Activated T-helper 1 cell treated with Interleukin-2 at 50 U/mL for 16 hours (primary cell): ENCODE results near the gene RRBP1.

Source experiments
- DNase-seq: peaks from one replicate; pipeline ENCODE4 v3.0.0-alpha.2; 2020; ENCODE audit warnings: low read depth

RRBP1 gene, protein sequence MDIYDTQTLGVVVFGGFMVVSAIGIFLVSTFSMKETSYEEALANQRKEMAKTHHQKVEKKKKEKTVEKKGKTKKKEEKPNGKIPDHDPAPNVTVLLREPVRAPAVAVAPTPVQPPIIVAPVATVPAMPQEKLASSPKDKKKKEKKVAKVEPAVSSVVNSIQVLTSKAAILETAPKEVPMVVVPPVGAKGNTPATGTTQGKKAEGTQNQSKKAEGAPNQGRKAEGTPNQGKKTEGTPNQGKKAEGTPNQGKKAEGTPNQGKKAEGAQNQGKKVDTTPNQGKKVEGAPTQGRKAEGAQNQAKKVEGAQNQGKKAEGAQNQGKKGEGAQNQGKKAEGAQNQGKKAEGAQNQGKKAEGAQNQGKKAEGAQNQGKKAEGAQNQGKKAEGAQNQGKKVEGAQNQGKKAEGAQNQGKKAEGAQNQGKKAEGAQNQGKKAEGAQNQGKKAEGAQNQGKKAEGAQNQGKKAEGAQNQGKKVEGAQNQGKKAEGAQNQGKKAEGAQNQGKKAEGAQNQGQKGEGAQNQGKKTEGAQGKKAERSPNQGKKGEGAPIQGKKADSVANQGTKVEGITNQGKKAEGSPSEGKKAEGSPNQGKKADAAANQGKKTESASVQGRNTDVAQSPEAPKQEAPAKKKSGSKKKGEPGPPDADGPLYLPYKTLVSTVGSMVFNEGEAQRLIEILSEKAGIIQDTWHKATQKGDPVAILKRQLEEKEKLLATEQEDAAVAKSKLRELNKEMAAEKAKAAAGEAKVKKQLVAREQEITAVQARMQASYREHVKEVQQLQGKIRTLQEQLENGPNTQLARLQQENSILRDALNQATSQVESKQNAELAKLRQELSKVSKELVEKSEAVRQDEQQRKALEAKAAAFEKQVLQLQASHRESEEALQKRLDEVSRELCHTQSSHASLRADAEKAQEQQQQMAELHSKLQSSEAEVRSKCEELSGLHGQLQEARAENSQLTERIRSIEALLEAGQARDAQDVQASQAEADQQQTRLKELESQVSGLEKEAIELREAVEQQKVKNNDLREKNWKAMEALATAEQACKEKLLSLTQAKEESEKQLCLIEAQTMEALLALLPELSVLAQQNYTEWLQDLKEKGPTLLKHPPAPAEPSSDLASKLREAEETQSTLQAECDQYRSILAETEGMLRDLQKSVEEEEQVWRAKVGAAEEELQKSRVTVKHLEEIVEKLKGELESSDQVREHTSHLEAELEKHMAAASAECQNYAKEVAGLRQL (N-terminal part only)

DNA sequence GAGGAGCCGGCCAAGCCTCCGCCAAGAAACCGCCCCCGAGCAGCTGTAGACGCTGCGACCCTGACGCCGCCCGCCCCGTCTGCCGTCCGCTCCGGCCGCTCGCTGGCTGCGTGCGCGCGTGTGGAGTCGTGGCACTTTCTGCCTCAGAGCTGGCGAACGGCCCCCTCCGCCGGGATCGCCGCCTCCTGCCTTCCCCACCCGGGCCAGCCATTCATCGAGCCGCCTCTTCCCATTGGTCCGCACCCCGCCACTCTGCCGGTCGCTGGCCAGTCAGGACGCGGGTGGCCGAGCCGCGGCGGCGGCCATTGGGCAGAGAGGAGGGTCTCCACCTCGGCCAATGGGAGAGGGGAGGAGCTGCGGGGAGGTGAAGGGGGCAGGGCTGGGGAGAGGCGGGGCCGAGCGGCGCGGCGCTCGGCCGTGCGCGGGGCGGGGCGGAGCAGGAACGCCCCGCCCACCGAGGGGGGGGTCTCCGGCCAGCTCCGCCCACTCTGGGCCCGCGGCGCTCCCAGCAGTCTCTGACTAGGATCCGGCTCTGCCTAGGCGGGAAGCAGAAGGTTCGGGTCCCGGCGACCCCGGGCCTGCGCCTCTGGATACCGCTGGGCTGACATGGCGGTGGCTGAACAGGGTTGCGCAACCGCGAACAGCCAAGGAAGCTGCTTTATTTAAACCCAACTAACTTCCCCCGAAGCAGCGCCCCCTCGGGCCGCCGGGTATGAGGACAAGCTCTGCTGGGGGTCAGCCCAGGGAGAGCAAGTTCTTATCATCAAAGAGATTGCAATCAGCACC lies at the start of gene RRBP1:
Gene RRBP1, minus strand, starts transcription at position 140 of the 786 bp plus-strand sequence. CDS start 21,735 bp downstream, outside the sequence.
- DNase-seq = peak; percentile 96

- no peak for DNase-seq
Measured at GRCh38 chr20:17731233-17731632, 49.2 kb upstream of the RRBP1 start.

- no peak for DNase-seq
Measured at GRCh38 chr20:17730071-17730470, 48.0 kb upstream of the RRBP1 start.

GRCh38 chr20:17728074-17728473 lies 46.0 kb upstream of the RRBP1 start:
- no peak for DNase-seq

DNA sequence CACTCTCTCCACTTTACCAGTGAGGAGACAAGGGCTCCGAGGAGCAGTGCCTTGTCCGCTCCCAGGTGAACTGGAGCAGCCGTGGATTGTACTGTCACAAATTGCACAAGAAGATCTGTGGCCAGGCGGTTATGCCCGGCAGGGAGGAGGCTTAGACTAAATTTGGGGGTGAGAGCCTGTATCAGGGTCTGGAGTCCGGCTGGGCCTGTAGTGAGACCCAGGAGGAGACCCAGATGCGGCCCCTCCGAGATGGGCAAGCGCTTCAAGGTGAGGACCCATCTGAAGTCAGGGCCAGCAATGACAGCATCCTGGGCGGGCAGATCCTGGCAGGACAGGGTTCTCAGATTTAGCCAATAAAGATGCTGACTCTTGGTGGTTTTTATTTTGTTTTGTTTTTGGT lies 45.3 kb upstream of the RRBP1 start:
- DNase-seq = no peak

DNA sequence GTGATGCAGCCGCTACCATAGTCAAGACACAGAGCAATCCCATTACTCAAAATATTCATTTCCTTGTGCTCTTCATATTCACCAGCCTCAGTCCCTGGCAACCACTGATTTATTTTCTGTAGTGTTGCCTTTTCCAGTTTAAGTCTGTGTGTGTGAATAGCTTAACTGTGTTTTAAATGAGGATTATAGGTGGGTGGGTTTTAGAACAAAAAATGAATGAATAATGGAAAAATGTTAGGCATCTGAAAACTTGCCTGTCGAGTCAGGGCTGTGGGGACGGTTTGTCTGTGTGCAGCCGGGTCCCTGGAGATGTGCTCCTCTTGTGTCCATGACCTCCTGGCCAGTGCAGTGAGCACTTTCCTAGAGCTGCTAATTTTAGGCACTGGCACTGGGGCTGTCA lies 44.9 kb upstream of the RRBP1 start:
- DNase-seq = no peak

DNA sequence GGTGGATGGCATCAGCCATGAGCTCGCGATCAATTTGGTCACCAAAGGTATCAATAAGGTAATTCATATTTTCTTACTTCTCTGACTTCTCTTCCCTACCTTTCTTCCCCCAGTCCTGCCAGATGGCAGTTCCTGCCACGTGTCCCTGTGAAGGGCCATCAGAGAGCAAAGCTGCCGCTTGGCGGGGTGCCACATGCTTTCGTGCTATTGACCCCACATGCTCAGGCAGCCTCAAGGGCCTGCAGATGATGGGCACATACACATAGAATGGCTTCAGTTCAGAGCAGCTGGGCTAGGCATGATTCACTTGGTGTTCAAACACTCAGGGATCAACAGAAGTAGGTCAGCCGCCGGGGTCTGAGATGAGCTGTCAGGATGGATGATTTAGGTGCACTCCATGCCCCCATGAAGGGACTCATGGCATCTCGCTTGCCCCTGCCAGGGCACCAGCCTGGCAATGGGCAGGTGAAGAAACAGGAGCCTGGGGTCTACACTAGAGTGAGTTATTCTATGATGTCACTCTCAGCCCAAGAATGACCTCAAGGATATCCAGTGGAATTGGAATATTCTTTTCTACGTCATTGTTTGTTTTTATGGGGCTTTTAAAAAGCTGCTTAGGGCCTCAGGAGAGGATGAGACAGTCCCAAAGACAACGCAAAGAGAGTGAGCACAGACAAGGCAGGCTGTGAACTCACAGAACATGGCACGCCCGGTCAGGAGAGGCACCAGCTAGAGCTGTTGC lies 43.2 kb upstream of the RRBP1 start:
- no peak for DNase-seq

DNA sequence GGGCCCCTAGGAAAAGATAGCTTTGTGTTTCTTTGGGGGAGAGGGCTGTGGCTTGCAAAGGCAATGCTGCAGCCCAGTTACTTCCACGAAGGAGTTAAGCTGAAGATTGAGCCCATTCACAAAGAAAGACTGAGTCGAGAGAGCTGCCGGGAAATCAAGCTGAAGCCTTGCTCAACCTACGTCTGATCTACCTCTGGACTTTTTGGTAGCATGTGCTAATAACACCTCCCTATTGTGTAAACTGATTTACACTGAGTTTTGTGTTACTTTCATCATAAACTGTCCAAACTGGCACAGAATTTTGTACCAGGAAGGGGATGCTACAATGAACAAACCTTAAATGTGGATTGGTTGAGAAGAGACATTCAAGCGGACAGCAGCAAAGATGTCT lies 41.3 kb upstream of the RRBP1 start:
- no peak for DNase-seq

DNA sequence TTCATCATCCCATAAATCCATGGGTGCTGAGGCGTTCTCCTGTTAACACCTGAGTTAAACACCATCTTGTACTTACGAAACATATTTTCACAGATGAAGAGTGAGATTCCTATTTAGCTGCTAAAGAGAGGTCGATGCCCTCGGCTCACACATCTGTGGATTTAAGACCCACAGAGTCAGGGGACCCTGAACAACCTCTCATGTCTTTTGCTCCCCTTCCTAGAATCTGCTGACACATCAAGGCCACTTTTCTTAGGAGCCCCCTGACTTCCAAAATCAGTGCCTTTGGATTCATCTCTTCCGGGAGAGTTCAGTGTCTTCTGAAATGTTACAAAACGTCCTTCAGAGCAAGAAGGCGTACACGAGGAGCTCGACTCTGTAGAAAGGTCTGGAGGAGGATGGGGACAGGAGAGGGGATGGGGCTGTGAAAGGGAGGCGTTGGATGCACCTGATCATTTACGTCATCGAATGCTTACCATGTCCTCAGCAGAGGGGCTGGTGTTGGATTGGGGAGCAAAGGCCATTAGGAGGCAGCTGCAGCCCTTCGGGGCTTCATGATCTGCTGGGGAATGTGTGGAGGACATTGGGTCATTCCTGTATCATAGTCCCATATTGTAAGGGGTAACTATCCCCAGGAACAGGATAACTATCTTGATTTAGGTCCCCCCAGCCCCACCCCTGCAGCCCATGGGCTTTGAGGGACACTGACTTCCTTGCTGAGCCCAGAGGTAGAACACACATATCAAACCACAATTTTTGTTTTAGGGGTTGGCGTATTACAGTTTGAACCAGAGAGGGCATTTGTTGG lies 40.7 kb upstream of the RRBP1 start:
- DNase-seq = no peak

DNA sequence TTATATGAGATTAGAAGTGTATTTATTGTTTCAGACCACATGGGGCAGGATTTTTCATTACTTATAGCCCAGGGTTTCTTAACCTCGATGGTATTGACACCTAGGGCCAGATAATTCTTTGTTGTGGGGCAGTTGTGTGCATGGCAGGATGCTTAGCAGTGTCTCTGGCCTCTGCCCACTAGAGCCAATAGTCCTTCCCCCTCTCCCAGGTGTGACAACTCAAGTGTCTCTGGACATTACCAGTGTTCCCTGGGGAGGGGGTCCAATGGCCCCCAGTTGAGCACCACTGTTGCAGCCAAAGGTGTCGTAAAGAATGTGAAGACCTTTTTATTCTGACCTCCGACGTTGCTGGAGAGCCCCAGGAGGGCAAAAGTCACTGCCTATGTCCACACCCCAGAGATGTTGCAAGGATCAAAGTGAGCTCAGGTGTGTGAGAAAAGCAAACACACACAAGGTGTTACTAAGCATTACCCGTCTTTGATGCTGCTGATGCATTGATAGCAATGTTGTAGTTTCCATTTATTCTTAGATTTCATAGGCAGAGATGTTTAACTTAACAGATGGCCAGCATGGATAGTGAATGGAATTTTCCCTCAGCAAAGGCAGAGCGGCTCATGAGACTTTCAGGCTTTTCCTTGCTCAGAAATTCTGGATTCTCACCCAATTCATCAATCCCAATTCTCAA lies 39.9 kb upstream of the RRBP1 start:
- DNase-seq = no peak

DNA sequence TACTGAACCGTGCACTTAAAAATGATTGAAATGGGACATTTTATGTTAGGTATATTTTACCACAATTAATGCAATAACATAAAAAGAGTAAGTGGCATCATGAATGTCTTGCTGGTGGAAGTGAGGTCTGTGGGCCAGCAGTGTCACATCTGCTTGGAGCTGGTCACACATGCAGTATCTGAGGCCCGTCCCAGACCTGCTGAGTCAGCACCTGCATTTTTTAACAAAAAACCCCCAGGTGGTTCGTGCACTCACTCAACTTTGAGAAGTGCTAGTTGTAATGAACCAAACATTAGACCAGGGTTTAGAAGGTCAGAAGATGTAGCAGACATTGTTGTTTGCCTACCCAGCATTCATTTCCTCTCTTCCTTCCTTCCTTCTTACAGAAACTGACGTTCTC lies 38.7 kb upstream of the RRBP1 start:
- no peak for DNase-seq

DNA sequence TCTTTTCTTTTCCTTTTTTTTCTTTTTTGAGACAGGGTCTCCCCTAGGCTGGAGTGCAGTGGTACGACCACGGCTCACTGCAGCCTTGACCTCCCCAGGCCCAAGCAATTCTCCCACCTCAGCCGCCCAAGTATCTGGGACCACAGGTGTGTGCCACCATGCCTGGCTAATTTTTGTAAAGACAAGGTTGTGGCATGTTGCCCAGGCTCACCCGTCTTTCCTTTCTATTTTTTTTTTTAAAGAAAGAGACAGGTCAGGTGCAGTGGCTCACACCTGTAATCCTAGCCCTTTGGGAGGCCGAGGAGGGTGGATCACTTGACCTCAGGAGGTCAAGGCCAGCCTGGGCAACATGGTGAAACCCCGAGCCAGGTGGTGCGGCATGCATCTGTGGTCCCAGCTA lies 34.3 kb upstream of the RRBP1 start:
- no peak for DNase-seq

DNA sequence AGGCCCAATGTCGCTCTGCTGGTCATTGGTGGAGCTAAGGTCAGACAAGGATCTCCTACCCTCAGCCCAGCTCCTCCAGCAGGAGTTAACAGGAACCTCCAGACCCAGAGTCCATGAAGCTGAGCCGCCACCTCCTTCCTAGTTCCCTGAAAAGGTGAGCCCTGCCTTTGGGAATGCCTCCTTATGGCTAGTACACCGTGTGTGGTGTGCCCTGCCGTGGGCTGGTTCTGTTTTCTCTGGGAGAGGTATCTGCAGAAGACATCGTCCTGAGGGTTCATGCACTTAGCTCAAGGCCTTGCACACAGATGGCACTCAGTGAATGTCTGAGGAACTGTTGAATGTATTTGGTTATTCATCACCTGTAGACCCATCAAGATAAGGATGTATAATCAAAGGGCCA lies 33.0 kb upstream of the RRBP1 start:
- no peak for DNase-seq

DNA sequence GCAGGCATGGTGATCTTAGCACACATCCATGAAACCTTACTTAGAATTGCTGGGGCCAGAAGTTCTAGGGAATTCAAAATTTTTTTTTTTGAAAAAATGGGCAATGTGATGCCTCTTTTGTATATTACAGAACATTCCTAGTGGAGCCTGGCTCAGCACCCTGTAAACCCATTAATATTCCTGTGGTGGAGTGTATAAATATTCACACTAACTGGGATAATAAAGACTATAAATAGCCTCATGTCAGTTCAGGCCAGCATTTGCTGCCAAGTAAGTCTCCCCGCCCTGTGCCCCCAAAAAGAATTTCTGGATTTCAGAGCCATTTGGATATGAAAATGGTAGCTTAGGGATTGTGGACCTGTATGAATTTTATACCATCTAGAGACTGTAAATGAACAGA lies 32.6 kb upstream of the RRBP1 start:
- no peak for DNase-seq

GRCh38 chr20:17712708-17713107 lies 30.7 kb upstream of the RRBP1 start:
- DNase-seq = no peak

DNA sequence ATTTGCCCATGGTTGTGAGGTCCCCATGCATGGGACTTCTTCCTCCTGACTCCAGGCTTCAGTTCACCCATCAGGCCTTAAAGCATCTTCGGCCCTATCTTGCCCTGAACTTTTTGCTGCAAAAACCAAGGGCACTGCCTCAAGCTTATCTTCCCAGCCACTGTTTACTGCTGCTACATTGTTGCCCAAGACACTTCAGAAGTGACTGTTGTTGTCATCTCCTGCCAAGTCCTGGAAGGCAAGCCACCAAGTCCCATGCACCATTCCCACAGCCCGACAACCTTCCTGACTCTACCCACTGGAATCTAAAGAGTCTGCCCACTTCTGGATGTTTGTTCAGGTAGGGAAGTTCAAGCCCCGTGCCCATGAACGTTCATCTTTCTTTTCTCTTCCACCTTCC lies 30.2 kb upstream of the RRBP1 start:
- DNase-seq = no peak

GRCh38 chr20:17711267-17711627 lies 29.2 kb upstream of the RRBP1 start:
- no peak for DNase-seq

- DNase-seq = no peak
Measured at GRCh38 chr20:17710379-17711266, 28.6 kb upstream of the RRBP1 start.
